ENCODE data around the gene PLEK2.
"Not testable (repeated sequence)": the region's sequence is repeated elsewhere in the genome, so short reads cannot be mapped to it uniquely, and the experiment has no call there.

The PLEK2 gene

GRCh38 chr14:67428501-67429031 lies 16.6 kb upstream of the PLEK2 start:
- DNase-seq, result no peak

DNA sequence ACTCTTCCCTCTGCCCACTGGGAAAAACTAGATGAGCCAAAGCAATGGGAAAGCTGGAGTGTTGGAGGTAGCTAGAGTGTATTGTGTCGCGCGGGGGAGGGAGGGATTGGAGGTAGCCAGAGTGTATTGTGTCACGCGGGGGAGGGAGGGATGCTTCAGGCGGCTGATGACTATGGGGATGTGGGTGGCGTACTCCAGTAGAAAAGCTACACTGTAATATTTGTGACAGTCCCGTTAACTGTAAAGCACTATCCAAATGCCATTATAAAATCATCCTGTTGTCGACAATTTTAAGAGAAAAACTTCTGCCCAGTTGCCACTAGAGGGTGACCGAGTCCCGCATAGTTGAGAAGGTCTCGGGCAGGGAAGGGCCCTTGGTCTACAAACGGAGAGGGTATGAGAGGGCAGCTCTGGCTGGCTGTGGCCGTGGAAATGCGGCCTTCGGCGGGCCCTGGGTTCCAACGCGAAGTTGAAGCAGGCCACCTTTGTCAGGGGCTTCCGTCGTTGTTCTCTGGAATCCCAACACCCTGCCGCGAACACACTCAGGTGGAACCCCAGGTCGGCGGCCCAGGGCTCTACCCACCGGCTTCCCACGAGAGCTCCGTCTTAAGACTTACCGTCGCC lies 15.1 kb upstream of the PLEK2 start:
- DNase-seq, result peak; percentile 56

DNA sequence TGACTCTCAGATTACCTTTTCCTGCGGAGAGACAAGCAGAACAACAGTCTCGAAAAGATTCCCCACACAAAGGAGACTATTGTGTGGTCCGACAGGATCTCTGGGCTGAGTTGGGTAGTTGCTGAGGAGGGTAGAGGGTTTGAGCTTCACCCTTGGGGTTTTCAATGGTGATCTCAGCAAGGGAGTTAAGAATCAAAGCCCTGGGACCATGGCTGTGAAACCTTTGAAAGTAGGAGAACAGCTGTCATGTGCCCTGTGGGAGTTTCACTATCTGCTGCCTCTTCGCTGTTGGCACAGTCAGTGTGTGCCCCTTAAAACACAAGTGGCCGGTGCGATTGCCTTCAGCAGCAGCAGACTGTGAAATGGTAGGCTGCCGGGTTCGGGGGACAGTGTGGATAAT lies 14.2 kb upstream of the PLEK2 start:
- DNase-seq, result no peak

- no peak for DNase-seq
These were observed 13.6 kb upstream of the PLEK2 start for GRCh38 chr14:67425608-67426007.

- no peak for DNase-seq
These were observed 12.6 kb upstream of the PLEK2 start for GRCh38 chr14:67424539-67424938.

- no peak for DNase-seq
These were observed 11.5 kb upstream of the PLEK2 start for GRCh38 chr14:67423424-67423823.

- no peak for DNase-seq
These were observed 9.6 kb upstream of the PLEK2 start for GRCh38 chr14:67421356-67422224.

DNA sequence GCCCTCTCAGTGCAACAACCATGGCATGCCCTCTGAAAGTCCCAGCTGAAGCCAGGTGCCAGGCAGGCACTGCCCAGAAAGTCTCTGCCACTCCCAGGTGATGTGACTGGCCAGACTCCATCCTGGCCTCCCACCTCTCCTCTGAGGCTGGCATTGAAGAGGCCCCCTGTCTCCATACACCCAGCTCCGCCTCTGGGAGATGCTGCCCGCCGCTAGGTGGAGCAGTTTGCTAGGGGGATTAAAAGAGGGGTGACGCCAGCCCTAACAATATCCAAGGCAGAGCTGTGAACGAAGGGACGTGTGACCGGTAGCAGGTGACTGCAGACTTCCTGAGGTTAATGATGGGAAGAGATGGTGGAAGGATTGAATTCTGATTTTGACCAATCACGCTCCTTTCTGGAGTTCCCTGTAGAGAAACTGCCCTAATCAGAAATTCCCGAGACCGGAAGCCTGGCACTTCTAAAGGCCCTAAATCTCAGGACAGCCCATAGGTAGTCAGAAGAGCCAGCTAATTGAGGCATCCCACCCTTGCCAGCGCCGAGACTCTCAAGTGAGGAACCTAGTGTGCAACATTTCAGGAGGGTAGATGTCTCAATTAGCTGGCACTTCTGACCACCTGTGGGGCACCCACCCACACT lies 8.3 kb upstream of the PLEK2 start:
- peak; percentile 6 for DNase-seq

- no peak for DNase-seq
These were observed 6.6 kb upstream of the PLEK2 start for GRCh38 chr14:67418401-67419191.

DNA sequence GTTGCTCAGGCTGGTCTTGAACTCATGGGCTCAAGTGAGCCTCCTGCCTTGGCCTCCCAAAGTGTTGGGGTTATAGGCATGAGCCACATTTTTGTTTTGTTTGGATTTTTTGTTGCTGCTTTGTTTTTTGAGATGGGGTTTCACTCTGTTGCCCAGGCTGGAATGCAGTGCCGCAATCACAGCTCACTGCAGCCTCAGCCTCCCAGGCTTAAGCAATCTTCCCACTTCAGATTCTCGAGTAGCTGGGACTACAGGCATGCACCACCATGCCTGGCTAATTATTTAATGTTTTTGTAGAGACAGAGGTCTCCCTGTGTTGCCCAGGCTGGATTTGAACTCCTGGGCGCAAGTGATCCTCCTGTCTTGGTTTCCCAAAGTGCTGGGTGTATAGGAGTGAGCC lies 5.7 kb upstream of the PLEK2 start:
- DNase-seq, result no peak

GRCh38 chr14:67416810-67417209 lies 4.8 kb upstream of the PLEK2 start:
- DNase-seq, result no peak

DNA sequence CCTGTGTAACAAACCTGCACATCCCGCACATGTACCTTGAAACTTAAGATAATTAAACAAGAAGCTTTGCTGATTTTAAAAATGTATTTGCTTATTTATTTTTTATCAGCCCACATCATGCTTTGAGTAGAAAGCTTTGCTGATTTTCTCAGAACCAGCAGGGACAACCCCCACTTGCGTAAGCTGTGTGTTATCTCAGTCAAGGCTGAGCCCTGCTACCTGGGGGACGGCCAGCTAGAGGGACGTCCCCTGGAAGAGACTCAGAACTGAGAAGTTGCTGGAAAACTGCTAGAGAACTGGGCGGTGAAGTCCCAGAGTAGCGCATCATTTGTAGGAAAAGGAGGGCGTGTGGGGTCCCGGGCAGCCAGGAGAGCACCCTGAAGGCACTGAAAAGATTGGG lies 4.1 kb upstream of the PLEK2 start:
- DNase-seq, result no peak

GRCh38 chr14:67415610-67416009 lies 3.6 kb upstream of the PLEK2 start:
- not testable (repeated sequence) for DNase-seq

DNA sequence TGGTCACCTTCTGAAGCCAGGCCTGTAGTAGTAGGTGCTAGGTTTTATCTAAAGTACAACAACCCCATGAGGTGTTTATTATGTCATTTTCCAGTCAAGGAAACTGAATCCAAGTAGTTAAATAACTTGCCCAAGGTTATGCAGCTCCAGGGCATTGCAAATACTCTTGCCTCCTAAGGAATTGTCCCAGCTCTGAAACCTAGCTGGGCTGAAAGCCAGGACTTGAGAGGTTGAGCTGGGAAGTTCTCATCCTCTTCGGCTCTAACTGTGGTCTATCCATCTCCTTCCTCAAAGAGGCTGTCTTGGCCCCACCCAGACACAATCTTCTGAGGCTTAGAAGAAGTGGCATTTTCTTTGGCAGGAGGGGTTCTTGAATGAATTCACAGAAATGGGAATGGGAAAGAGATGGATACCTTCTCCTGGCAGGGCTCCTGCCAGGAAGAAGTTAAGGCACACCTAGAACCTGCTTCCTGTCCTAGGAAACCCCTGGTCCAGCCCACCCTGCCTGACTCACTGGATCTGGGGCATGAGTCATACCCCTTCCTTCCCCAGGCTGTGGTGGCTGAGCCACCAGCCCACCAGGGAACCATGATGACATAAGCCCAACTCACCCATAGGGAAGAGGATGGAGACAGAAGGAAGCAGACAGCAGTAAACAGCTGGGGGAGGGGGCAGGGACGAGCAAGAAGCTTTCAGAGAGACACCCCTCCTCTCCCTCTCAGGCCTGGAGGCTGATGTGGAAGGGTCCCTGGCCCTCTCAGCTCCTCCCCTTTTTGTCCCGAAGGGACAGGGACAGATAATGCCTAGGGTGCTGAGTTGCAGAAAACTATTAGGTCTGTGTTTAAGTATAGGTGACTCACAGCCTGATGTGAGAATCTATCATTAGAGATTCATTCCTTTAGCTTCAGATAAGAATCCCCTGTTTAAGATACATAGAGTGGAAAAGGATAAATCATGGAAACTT lies 2.1 kb upstream of the PLEK2 start:
- no peak for DNase-seq

DNA sequence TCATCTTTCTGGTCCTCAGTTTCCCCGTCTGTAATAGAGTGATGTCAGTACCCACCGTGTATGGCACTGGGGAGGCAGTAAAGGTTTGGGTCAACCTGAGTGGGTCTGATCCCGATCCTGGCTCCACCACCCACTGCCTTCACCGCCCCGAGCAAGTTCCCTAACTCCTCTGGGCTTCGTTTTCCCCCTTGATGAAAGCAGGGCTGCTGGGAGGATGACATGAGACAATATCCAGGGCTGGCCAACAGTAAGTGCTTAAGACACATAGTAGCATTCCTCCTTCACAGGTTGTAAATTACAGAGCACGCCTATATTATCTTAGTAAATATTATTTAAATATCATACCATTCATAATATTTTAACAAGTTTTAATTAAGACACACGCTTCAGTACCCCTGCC lies 595 bp downstream of the PLEK2 start:
- no peak for DNase-seq

- DNase-seq, result no peak
These were observed 1.7 kb downstream of the PLEK2 start for GRCh38 chr14:67410313-67410712.

DNA sequence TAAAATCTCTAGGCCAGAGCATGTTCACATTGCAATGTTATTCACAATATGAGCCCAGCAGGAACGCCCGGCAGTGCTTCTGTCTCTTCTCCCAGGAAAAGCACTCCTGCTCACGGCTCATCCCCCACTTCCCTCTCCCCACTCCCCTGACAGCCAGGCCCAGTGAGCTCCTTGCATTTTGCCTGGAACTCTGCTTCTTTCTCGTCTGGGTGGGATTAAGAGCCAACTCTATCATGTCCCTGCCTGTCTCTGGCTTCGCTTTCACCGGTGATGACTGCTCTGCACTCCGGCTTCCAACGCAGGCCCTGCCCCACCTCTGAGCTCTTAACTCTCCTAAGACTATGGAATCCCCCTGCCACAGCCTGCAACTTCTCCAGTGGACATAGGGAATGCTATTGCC lies 2.5 kb downstream of the PLEK2 start:
- DNase-seq, result no peak

GRCh38 chr14:67408122-67408801 lies 3.7 kb downstream of the PLEK2 start:
- DNase-seq, result not testable (repeated sequence)

GRCh38 chr14:67405771-67406170 lies 6.2 kb downstream of the PLEK2 start:
- no peak for DNase-seq

- no peak for DNase-seq
These were observed 11.5 kb downstream of the PLEK2 start for GRCh38 chr14:67400434-67400833.

GRCh38 chr14:67397536-67397935 lies 14.4 kb downstream of the PLEK2 start:
- no peak for DNase-seq

Data from effector CD8-positive, alpha-beta T cell (primary cell).